GM23338 (cell line): ENCODE data around the gene UGT8. TPM values are rescaled to one million over a fixed set of nuclear protein-coding genes. Genes with fewer than 3 reads are reported as not detected.

Experiments used
- ATAC-seq: fragments of 200-7000 bp; cut with Tn5 transposase; 3 replicates; pipeline ENCODE4 v1.9.1; 2020
- DNase-seq: peaks from one replicate; pipeline ENCODE4 v3.0.0-alpha.2; 2015; ENCODE audit warnings: low spot score
- H2AFZ ChIP-seq: fragments of 200-600 bp; sonication (generic); 2 replicates; pipeline ENCODE4 v1.8.0; 2016; ENCODE audit warnings: antibody characterized with exemption, mild to moderate bottlenecking, moderate library complexity
- H3F3A ChIP-seq: fragments of 200-600 bp; sonication (generic); replicated peaks from 2 replicates; pipeline ENCODE4 v1.8.0; 2017; ENCODE audit warnings: antibody characterized with exemption, mixed run types, low read depth
- H3K27ac ChIP-seq: fragments of 200-600 bp; sonication (generic); 2 replicates; pipeline ENCODE4 v1.6.1; 2016; ENCODE audit warnings: low read depth
- H3K27me3 ChIP-seq: fragments of 200-600 bp; sonication (generic); 2 replicates; pipeline ENCODE4 v1.8.0; 2016; ENCODE audit warnings: mild to moderate bottlenecking, mixed run types, moderate library complexity; ENCODE audit not compliant: insufficient read depth
- H3K36me3 ChIP-seq: fragments of 200-600 bp; sonication (generic); 2 replicates; pipeline ENCODE4 v1.8.0; 2016; ENCODE audit warnings: mild to moderate bottlenecking; ENCODE audit not compliant: insufficient read depth
- H3K4me1 ChIP-seq: fragments of 200-600 bp; sonication (generic); 2 replicates; pipeline ENCODE4 v1.8.0; 2016; ENCODE audit warnings: mild to moderate bottlenecking, moderate library complexity; ENCODE audit not compliant: insufficient read depth
- H3K4me2 ChIP-seq: fragments of 200-600 bp; sonication (generic); 2 replicates; pipeline ENCODE4 v1.7.1; 2017; ENCODE audit warnings: mixed run types
- H3K4me3 ChIP-seq: fragments of 200-600 bp; sonication (generic); 2 replicates; pipeline ENCODE4 v1.6.1; 2016; ENCODE audit warnings: mixed run types
- H3K79me2 ChIP-seq: fragments of 200-600 bp; sonication (generic); replicated peaks from 2 replicates; pipeline ENCODE4 v1.8.0; 2017; ENCODE audit warnings: mild to moderate bottlenecking; ENCODE audit not compliant: insufficient read depth
- H3K9me2 ChIP-seq: fragments of 200-600 bp; sonication (generic); 2 replicates; pipeline ENCODE4 v1.8.0; 2017; ENCODE audit not compliant: insufficient read depth
- H4K20me1 ChIP-seq: fragments of 200-600 bp; sonication (generic); replicated peaks from 2 replicates; pipeline ENCODE4 v1.8.0; 2017; ENCODE audit warnings: mild to moderate bottlenecking; ENCODE audit not compliant: insufficient read depth
- H3K27ac Mint-ChIP-seq: 2 replicates; pipeline ENCODE4 v1.8.0; 2020; ENCODE audit warnings: inconsistent platforms, mild to moderate bottlenecking, moderate library complexity, mixed read lengths
- H3K27me3 Mint-ChIP-seq: 3 replicates; pipeline ENCODE4 v1.8.0; 2022; ENCODE audit warnings: low read depth, mild to moderate bottlenecking, moderate library complexity, mixed read lengths, inconsistent platforms; ENCODE audit not compliant: insufficient read depth, poor library complexity
- H3K36me3 Mint-ChIP-seq: 3 replicates; pipeline ENCODE4 v1.8.0; 2021; ENCODE audit warnings: low read depth, mild to moderate bottlenecking, inconsistent platforms, moderate library complexity, mixed read lengths
- H3K4me1 Mint-ChIP-seq: 3 replicates; pipeline ENCODE4 v1.8.0; 2020; ENCODE audit warnings: mild to moderate bottlenecking, inconsistent platforms, mixed read lengths
- H3K4me3 Mint-ChIP-seq: 3 replicates; pipeline ENCODE4 v1.8.0; 2021; ENCODE audit warnings: moderate library complexity, mild to moderate bottlenecking, inconsistent platforms, mixed read lengths
- H3K9me3 Mint-ChIP-seq: 3 replicates; pipeline ENCODE4 v1.8.0; 2020; ENCODE audit warnings: moderate library complexity, mild to moderate bottlenecking, inconsistent platforms, mixed read lengths
- CREB1 ChIP-seq: fragments of 250-450 bp; sonication (Bioruptor Pico); IDR thresholded peaks from 2 replicates; pipeline ENCODE4 v1.5.0; 2020; ENCODE audit warnings: low read depth, mild to moderate bottlenecking, moderate library complexity
- STAT1 ChIP-seq: IDR thresholded peaks from one replicate; pipeline ENCODE4 v1.6.1; 2016; ENCODE audit warnings: antibody characterized with exemption; ENCODE audit not compliant: unreplicated experiment
- ZNF114 ChIP-seq: fragments of 250-450 bp; sonication (Bioruptor Pico); IDR thresholded peaks from 2 replicates; pipeline ENCODE4 v1.5.0; 2020; ENCODE audit warnings: mild to moderate bottlenecking, moderate library complexity
- polyA plus RNA-seq: library from polyadenylated mRNA; unstranded; fragments of >200 nt; fragmentation: Nextera tagmentation; extraction: Ambion mirVana; gene quantifications from 2 replicates; pipeline ENCODE4 v1.2.1, GENCODE V29; 2016
- total RNA-seq: library from RNA; depleted of rRNA; stranded (reverse); fragments of >200 nt; shearing (Covaris generic); gene quantifications from 2 replicates; pipeline ENCODE4 v1.2.3, GENCODE V29; 2014
- TF ChIP-seq, protein P1 (sequence below), 2 experiments: fragments of 200-600 bp in 1 of 2; sonication (generic) in 1 of 2; conservative IDR thresholded peaks; 2 replicates each; pipeline versions ENCODE4 v1.5.1 to v1.6.1; 2016 to 2017; ENCODE audit warnings: antibody characterized with exemption in 2 of 2, low read depth in 2 of 2, mild to moderate bottlenecking in 2 of 2, moderate library complexity in 1 of 2
- TF ChIP-seq, protein P2 (sequence below): fragments of 250-450 bp; sonication (Bioruptor Pico); IDR thresholded peaks from 2 replicates; pipeline ENCODE4 v1.5.0; 2020; ENCODE audit warnings: mild to moderate bottlenecking, moderate library complexity
- TF ChIP-seq, protein P3 (sequence below): IDR thresholded peaks from 2 replicates; pipeline ENCODE4 v1.6.1; 2016; ENCODE audit warnings: antibody characterized with exemption
- TF ChIP-seq, protein P4 (sequence below): IDR thresholded peaks from one replicate; pipeline ENCODE4 v1.6.1; 2018; ENCODE audit warnings: antibody characterized with exemption; ENCODE audit not compliant: unreplicated experiment

Gene UGT8
- total and polyA plus RNA-seq, 2 experiments from 2014 or later = 14.9 to 39.0 TPM

DNA sequence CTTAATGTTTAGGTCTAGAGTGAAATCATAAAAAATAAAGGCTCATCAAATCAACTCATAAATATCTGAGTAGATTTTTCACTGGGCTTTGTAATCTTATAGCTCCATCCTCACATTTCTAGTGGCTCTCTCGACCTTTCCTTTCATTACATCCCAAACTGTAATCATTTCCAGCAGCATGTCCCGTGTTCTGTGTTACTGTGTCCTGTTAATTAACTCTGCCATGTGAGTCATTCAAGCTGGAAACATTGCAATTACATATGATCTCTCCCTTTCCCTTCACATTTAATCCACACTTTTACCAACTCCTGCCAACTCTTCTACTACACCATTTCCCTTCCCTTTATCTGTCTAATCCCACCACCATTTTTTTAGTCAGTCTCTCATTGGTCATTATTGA lies 75.5 kb downstream of the UGT8 start:
- H3K27me3 Mint-ChIP-seq = no peaks in the 10 kb centered on the region
- Histone ChIP-seq H3K27ac (no peak overlapping the region), H3K4me3 (no peak overlapping the region), H3F3A (no peaks in the 10 kb centered on the region), H3K79me2 (no peaks in the 10 kb centered on the region), H3K4me1 (no peaks in the 10 kb centered on the region), H3K9me2 (no peaks in the 10 kb centered on the region), H3K36me3 (0 out of 2 replicates have a peak, but pooled peaks cover 3% of the 10 kb centered on the region), H3K4me2 (no peak overlapping the region), H2AFZ (no peak overlapping the region), H3K27me3 (no peaks in the 10 kb centered on the region), H4K20me1 (no peaks in the 10 kb centered on the region)
- H3K9me3 Mint-ChIP-seq = no peaks in the 10 kb centered on the region; the same call in 2 of the 3 replicates
- H3K4me3 Mint-ChIP-seq = no peak overlapping the region
- peaks cover 25% of the 10 kb centered on the region; the same call in 2 of the 3 replicates for H3K36me3 Mint-ChIP-seq
- ATAC-seq = no peak
- TF ChIP-seq, protein P1, sequence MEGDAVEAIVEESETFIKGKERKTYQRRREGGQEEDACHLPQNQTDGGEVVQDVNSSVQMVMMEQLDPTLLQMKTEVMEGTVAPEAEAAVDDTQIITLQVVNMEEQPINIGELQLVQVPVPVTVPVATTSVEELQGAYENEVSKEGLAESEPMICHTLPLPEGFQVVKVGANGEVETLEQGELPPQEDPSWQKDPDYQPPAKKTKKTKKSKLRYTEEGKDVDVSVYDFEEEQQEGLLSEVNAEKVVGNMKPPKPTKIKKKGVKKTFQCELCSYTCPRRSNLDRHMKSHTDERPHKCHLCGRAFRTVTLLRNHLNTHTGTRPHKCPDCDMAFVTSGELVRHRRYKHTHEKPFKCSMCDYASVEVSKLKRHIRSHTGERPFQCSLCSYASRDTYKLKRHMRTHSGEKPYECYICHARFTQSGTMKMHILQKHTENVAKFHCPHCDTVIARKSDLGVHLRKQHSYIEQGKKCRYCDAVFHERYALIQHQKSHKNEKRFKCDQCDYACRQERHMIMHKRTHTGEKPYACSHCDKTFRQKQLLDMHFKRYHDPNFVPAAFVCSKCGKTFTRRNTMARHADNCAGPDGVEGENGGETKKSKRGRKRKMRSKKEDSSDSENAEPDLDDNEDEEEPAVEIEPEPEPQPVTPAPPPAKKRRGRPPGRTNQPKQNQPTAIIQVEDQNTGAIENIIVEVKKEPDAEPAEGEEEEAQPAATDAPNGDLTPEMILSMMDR (conservative IDR thresholded peaks at IDR 0.05; ENCODE audit: low read depth in 2 of 2) = no peak
- TF ChIP-seq CREB1 (no peak), STAT1 (no peak), ZNF114 (CRISPR knock-in tag) (no peak)
- TF ChIP-seq, protein P2, sequence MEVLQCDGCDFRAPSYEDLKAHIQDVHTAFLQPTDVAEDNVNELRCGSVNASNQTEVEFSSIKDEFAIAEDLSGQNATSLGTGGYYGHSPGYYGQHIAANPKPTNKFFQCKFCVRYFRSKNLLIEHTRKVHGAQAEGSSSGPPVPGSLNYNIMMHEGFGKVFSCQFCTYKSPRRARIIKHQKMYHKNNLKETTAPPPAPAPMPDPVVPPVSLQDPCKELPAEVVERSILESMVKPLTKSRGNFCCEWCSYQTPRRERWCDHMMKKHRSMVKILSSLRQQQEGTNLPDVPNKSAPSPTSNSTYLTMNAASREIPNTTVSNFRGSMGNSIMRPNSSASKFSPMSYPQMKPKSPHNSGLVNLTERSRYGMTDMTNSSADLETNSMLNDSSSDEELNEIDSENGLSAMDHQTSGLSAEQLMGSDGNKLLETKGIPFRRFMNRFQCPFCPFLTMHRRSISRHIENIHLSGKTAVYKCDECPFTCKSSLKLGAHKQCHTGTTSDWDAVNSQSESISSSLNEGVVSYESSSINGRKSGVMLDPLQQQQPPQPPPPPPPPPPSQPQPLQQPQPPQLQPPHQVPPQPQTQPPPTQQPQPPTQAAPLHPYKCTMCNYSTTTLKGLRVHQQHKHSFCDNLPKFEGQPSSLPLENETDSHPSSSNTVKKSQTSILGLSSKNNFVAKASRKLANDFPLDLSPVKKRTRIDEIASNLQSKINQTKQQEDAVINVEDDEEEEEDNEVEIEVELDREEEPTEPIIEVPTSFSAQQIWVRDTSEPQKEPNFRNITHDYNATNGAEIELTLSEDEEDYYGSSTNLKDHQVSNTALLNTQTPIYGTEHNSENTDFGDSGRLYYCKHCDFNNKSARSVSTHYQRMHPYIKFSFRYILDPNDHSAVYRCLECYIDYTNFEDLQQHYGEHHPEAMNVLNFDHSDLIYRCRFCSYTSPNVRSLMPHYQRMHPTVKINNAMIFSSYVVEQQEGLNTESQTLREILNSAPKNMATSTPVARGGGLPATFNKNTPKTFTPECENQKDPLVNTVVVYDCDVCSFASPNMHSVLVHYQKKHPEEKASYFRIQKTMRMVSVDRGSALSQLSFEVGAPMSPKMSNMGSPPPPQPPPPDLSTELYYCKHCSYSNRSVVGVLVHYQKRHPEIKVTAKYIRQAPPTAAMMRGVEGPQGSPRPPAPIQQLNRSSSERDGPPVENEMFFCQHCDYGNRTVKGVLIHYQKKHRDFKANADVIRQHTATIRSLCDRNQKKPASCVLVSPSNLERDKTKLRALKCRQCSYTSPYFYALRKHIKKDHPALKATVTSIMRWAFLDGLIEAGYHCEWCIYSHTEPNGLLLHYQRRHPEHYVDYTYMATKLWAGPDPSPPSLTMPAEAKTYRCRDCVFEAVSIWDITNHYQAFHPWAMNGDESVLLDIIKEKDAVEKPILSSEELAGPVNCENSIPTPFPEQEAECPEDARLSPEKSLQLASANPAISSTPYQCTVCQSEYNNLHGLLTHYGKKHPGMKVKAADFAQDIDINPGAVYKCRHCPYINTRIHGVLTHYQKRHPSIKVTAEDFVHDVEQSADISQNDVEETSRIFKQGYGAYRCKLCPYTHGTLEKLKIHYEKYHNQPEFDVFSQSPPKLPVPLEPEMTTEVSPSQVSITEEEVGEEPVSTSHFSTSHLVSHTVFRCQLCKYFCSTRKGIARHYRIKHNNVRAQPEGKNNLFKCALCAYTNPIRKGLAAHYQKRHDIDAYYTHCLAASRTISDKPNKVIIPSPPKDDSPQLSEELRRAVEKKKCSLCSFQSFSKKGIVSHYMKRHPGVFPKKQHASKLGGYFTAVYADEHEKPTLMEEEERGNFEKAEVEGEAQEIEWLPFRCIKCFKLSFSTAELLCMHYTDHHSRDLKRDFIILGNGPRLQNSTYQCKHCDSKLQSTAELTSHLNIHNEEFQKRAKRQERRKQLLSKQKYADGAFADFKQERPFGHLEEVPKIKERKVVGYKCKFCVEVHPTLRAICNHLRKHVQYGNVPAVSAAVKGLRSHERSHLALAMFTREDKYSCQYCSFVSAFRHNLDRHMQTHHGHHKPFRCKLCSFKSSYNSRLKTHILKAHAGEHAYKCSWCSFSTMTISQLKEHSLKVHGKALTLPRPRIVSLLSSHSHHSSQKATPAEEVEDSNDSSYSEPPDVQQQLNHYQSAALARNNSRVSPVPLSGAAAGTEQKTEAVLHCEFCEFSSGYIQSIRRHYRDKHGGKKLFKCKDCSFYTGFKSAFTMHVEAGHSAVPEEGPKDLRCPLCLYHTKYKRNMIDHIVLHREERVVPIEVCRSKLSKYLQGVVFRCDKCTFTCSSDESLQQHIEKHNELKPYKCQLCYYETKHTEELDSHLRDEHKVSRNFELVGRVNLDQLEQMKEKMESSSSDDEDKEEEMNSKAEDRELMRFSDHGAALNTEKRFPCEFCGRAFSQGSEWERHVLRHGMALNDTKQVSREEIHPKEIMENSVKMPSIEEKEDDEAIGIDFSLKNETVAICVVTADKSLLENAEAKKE (CRISPR knock-in tag) = no peak
- TF ChIP-seq, protein P3, sequence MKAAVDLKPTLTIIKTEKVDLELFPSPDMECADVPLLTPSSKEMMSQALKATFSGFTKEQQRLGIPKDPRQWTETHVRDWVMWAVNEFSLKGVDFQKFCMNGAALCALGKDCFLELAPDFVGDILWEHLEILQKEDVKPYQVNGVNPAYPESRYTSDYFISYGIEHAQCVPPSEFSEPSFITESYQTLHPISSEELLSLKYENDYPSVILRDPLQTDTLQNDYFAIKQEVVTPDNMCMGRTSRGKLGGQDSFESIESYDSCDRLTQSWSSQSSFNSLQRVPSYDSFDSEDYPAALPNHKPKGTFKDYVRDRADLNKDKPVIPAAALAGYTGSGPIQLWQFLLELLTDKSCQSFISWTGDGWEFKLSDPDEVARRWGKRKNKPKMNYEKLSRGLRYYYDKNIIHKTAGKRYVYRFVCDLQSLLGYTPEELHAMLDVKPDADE = no peak
- TF ChIP-seq, protein P4, sequence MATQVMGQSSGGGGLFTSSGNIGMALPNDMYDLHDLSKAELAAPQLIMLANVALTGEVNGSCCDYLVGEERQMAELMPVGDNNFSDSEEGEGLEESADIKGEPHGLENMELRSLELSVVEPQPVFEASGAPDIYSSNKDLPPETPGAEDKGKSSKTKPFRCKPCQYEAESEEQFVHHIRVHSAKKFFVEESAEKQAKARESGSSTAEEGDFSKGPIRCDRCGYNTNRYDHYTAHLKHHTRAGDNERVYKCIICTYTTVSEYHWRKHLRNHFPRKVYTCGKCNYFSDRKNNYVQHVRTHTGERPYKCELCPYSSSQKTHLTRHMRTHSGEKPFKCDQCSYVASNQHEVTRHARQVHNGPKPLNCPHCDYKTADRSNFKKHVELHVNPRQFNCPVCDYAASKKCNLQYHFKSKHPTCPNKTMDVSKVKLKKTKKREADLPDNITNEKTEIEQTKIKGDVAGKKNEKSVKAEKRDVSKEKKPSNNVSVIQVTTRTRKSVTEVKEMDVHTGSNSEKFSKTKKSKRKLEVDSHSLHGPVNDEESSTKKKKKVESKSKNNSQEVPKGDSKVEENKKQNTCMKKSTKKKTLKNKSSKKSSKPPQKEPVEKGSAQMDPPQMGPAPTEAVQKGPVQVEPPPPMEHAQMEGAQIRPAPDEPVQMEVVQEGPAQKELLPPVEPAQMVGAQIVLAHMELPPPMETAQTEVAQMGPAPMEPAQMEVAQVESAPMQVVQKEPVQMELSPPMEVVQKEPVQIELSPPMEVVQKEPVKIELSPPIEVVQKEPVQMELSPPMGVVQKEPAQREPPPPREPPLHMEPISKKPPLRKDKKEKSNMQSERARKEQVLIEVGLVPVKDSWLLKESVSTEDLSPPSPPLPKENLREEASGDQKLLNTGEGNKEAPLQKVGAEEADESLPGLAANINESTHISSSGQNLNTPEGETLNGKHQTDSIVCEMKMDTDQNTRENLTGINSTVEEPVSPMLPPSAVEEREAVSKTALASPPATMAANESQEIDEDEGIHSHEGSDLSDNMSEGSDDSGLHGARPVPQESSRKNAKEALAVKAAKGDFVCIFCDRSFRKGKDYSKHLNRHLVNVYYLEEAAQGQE = no peak
- no peak for DNase-seq
- no peaks in the 10 kb centered on the region for H3K4me1 Mint-ChIP-seq
- H3K27ac Mint-ChIP-seq = no peak overlapping the region
